NT2/D1 (cell line): ENCODE measurements around the gene HSPA1B.
"Not testable (repeated sequence)": the region's sequence is repeated elsewhere in the genome, so short reads cannot be mapped to it uniquely, and the experiment has no call there.

Source experiments
- DNase-seq: peaks from one replicate; pipeline ENCODE4 v3.0.0-alpha.2; 2011; ENCODE audit warnings: low read depth, low spot score
- H3K27me3 ChIP-seq: 2 replicates; pipeline ENCODE4 v1.6.0; 2011; ENCODE audit warnings: mild to moderate bottlenecking; ENCODE audit not compliant: insufficient read length, insufficient read depth
- H3K36me3 ChIP-seq: 2 replicates; pipeline ENCODE4 v1.6.1; 2011; ENCODE audit warnings: mild to moderate bottlenecking, low read length, mixed read lengths; ENCODE audit not compliant: insufficient read depth, insufficient read length
- H3K4me1 ChIP-seq: 2 replicates; pipeline ENCODE4 v1.5.1; 2011; ENCODE audit not compliant: insufficient read depth, insufficient read length
- H3K4me3 ChIP-seq: 2 replicates; pipeline ENCODE4 v1.5.1; 2011; ENCODE audit warnings: low read depth; ENCODE audit not compliant: insufficient read length
- H3K9ac ChIP-seq: 2 replicates; pipeline ENCODE4 v1.6.0; 2011; ENCODE audit warnings: low read depth; ENCODE audit not compliant: insufficient read length
- H3K9me3 ChIP-seq: 2 replicates; pipeline ENCODE4 v1.5.1; 2011; ENCODE audit warnings: mild to moderate bottlenecking, low read length; ENCODE audit not compliant: insufficient read depth
- SUZ12 ChIP-seq: IDR thresholded peaks from 2 replicates; pipeline ENCODE4 v1.6.1; 2011; ENCODE audit not compliant: insufficient read length, insufficient read depth; ENCODE audit errors: extremely low read depth
- YY1 ChIP-seq: IDR thresholded peaks from 2 replicates; pipeline ENCODE4 v1.6.1; 2011; ENCODE audit not compliant: insufficient read length, insufficient read depth
- ZNF274 ChIP-seq: IDR thresholded peaks from 2 replicates; pipeline ENCODE4 v1.6.1; 2011; ENCODE audit warnings: mild to moderate bottlenecking, low read depth, low read length

Gene HSPA1B

DNA sequence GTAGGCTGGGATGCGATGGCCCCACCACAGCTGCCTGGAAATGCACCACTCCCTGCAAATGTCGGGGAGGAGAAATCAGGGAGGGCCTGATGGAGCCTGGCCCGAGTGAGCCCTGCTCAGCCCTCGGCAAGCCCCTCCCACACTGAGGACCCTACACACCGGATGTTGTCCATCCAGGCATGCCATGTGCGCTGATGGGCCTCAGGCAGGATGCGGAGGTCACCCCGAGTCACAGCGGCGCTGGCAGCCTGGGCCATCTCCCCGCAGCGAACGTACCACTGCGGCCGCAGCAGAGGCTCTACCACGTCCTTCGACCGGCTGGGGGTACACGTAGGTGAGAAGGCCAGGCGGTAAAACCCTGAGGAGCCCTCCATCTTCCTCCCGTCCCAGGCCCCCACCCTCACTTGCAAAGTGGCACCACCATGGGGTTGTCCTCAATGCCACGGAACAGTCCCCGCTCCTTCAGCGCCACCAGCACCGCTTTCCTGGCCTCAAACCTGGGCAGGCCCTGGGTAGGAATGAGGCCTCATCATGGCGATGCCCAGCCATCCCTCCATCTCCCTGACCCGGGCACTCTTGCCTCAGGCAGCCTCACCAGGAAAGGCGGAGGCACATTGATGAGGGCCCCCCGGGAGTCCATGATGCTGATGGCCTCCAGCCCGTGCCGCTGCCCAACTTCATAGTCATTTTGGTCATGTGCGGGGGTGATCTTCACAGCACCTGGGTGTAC lies 45.2 kb upstream of the HSPA1B start:
- TF ChIP-seq ZNF274 (no peak), YY1 (no peak), SUZ12 (no peak)
- Histone ChIP-seq H3K4me3 (no peak overlapping the region), H3K4me1 (no peaks in the 10 kb centered on the region), H3K9me3 (no peaks in the 10 kb centered on the region), H3K27me3 (no peaks in the 10 kb centered on the region), H3K36me3 (peaks cover 96% of the 10 kb centered on the region), H3K9ac (no peak overlapping the region)
- DNase-seq, result no peak

GRCh38 chr6:31784098-31784925 lies 43.2 kb upstream of the HSPA1B start:
- DNase-seq, result no peak
- Histone ChIP-seq H3K4me3 (no peak overlapping the region), H3K36me3 (peaks cover 77% of the 10 kb centered on the region), H3K9me3 (no peaks in the 10 kb centered on the region), H3K27me3 (no peaks in the 10 kb centered on the region), H3K4me1 (no peaks in the 10 kb centered on the region), H3K9ac (no peak overlapping the region)
- TF ChIP-seq YY1 (no peak), ZNF274 (no peak), SUZ12 (no peak)

DNA sequence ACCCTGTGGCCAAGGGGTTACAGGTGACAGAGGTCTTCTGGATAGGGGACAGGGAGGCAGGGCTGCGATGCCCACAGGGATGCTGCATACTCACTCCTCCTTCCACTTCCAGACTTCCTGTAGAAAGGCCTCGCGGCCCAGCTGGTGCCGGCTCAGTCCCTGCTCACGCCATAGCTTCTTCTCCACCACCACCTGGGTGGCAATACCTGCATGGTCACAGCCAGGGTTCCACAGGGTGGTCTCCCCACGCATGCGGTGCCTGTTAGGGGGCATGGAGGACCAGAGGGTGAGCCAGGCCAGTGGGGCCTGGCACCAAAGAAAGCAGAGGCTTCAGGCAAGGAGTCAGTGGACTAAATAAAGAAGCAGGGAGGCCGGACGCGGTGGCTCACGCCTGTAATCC lies 42.1 kb upstream of the HSPA1B start:
- Histone ChIP-seq H3K9ac (no peak overlapping the region), H3K36me3 (peaks cover 71% of the 10 kb centered on the region), H3K27me3 (no peaks in the 10 kb centered on the region), H3K9me3 (no peaks in the 10 kb centered on the region), H3K4me3 (no peak overlapping the region), H3K4me1 (no peaks in the 10 kb centered on the region)
- TF ChIP-seq YY1 (no peak), SUZ12 (no peak), ZNF274 (no peak)
- no peak for DNase-seq

GRCh38 chr6:31791324-31792089 lies 36.0 kb upstream of the HSPA1B start:
- Histone ChIP-seq H3K9me3 (no peaks in the 10 kb centered on the region), H3K9ac (no peak overlapping the region), H3K36me3 (peaks cover 40% of the 10 kb centered on the region), H3K4me3 (no peak overlapping the region), H3K27me3 (no peaks in the 10 kb centered on the region), H3K4me1 (peaks cover 2% of the 10 kb centered on the region)
- TF ChIP-seq SUZ12, result no peak
- no peak for TF ChIP-seq YY1
- no peak for DNase-seq

- H3K27me3 ChIP-seq, result no peaks in the 10 kb centered on the region
- TF ChIP-seq ZNF274 (no peak), SUZ12 (no peak), YY1 (no peak)
- H3K9me3 ChIP-seq, result no peaks in the 10 kb centered on the region
- peaks cover 2% of the 10 kb centered on the region for H3K4me1 ChIP-seq
- no peak overlapping the region for H3K9ac ChIP-seq
- peaks cover 37% of the 10 kb centered on the region for H3K36me3 ChIP-seq
- DNase-seq, result no peak
- H3K4me3 ChIP-seq, result no peak overlapping the region
Measured at GRCh38 chr6:31792090-31792374, 35.5 kb upstream of the HSPA1B start.

- peaks cover 41% of the 10 kb centered on the region for H3K36me3 ChIP-seq
- H3K9ac ChIP-seq, result no peak overlapping the region
- TF ChIP-seq ZNF274 (no peak), SUZ12 (no peak)
- no peaks in the 10 kb centered on the region for H3K27me3 ChIP-seq
- no peaks in the 10 kb centered on the region for H3K9me3 ChIP-seq
- H3K4me1 ChIP-seq, result peaks cover 2% of the 10 kb centered on the region
- no peak overlapping the region for H3K4me3 ChIP-seq
- no peak for DNase-seq
Measured at GRCh38 chr6:31792761-31793171, 34.8 kb upstream of the HSPA1B start.

- H3K9ac ChIP-seq, result peak overlapping the region; percentile 97
- DNase-seq, H3K4me1 ChIP-seq, H3K9me3 ChIP-seq, H3K27me3 ChIP-seq: not testable (repeated sequence)
- peak overlapping the region; percentile 94 for H3K4me3 ChIP-seq
- H3K36me3 ChIP-seq, result peaks cover 47% of the 10 kb centered on the region
Measured at GRCh38 chr6:31793927-31794245, 33.7 kb upstream of the HSPA1B start.
